Prostate gland (tissue), 2 donors: ENCODE measurements around the gene PLCB4. TPM values are rescaled to one million over a fixed set of nuclear protein-coding genes. Genes with fewer than 3 reads are reported as not detected.

ENCODE experiments used
- DNase-seq: peaks from one replicate; pipeline ENCODE4 v3.0.0-alpha.2; 2019; ENCODE audit warnings: low spot score
- H3K27ac ChIP-seq, 2 donors: fragments of 200-600 bp; sonication (generic); 2 replicates each; pipeline ENCODE4 v1.5.1; 2017 to 2019
- H3K27me3 ChIP-seq: fragments of 200-600 bp; sonication (generic); replicated peaks from 2 replicates; pipeline ENCODE4 v1.5.1; 2019; ENCODE audit not compliant: insufficient read depth
- H3K36me3 ChIP-seq, 2 donors: fragments of 200-600 bp; sonication (generic); 1 replicate in 1 of 2; 2 replicates in 1 of 2; pipeline versions ENCODE4 v1.5.1 to v1.8.1; 2017 to 2019
- H3K4me1 ChIP-seq: fragments of 200-600 bp; sonication (generic); replicated peaks from 2 replicates; pipeline ENCODE4 v1.5.1; 2019
- H3K4me3 ChIP-seq, 2 donors: fragments of 200-600 bp; sonication (generic); 2 replicates each; pipeline ENCODE4 v1.5.1; 2017 to 2019
- H3K9me3 ChIP-seq: fragments of 200-600 bp; sonication (generic); 2 replicates; pipeline ENCODE4 v1.5.1; 2017
- POLR2A ChIP-seq: fragments of 450-650 bp; IDR thresholded peaks from one replicate; pipeline ENCODE4 v1.6.1; 2016; ENCODE audit warnings: antibody characterized with exemption, mild to moderate bottlenecking
- POLR2AphosphoS5 ChIP-seq: sonication (generic); formaldehyde crosslinking; IDR thresholded peaks from one replicate; pipeline ENCODE4 v1.6.1; 2017; ENCODE audit warnings: antibody characterized with exemption
- WGBS: methylation state at CpG from one replicate; pipeline ENCODE4 v1.1.5; 2018; 5-methylcytosine and 5-hydroxymethylcytosine counted together
- intact Hi-C: fragments of 100-400 bp; cut with DNase I; formaldehyde crosslinking; loops from one replicate; pipeline ENCODE4 v1.14.2; 2022
- total RNA-seq, 2 donors: library from RNA; depleted of rRNA; stranded (reverse); fragments of >200 nt; gene quantifications; one replicate each; pipeline ENCODE4 v1.1.0, GENCODE V29; 2016
- TF ChIP-seq, protein P1 (sequence below), 4 experiments: fragments of 200-600 bp in 2 of 4; fragments of 450-650 bp in 2 of 4; sonication (generic) in 2 of 4; IDR thresholded peaks; 1 replicate in 3 of 4; 2 replicates in 1 of 4; pipeline ENCODE4 v1.5.1; 2016 to 2019; ENCODE audit warnings: antibody characterized with exemption in 4 of 4, mild to moderate bottlenecking in 2 of 4, moderate library complexity in 2 of 4

PLCB4 gene
- total RNA-seq, 2 donors from 2014 or later = 9.1 to 11.6 TPM

DNA sequence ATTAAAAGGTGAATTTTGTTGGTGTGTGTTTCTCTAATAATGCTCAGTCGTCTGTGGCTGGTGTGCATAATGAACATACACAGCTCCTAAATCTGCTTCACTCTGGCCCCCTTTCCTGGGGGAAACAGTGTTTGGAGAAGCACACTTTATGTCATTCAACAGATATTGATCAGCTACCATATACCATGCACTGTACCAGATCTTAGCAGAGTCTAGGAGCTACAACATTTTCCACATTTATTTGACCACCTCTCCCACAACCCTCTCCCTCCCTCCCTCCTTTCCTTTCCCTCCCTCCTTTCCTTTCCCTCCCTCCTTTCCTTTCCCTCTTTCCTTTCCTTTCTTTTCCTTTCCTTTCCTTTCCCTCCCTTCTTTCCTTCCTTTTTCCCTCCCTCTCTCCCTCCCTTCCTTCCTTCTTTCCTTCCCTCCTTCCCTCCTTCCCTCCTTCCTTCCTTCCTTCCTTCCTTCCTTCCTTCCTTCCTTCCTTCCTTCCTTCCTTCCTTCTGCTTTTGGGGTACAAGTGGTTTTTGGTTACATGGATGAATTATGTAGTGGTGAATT, 85.7 kb downstream of the PLCB4 start:
- H3K27me3 ChIP-seq = no peaks in the 10 kb centered on the region
- H3K36me3 ChIP-seq = no peaks in the 10 kb centered on the region
- H3K27ac ChIP-seq = no peak overlapping the region
- no peaks in the 10 kb centered on the region for H3K4me1 ChIP-seq
- DNase-seq = no peak
- H3K4me3 ChIP-seq = no peak overlapping the region
- TF ChIP-seq POLR2A = no peak
- TF ChIP-seq, protein P1, sequence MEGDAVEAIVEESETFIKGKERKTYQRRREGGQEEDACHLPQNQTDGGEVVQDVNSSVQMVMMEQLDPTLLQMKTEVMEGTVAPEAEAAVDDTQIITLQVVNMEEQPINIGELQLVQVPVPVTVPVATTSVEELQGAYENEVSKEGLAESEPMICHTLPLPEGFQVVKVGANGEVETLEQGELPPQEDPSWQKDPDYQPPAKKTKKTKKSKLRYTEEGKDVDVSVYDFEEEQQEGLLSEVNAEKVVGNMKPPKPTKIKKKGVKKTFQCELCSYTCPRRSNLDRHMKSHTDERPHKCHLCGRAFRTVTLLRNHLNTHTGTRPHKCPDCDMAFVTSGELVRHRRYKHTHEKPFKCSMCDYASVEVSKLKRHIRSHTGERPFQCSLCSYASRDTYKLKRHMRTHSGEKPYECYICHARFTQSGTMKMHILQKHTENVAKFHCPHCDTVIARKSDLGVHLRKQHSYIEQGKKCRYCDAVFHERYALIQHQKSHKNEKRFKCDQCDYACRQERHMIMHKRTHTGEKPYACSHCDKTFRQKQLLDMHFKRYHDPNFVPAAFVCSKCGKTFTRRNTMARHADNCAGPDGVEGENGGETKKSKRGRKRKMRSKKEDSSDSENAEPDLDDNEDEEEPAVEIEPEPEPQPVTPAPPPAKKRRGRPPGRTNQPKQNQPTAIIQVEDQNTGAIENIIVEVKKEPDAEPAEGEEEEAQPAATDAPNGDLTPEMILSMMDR (IDR thresholded peaks at IDR 0.05) = no peak
- no peak for TF ChIP-seq POLR2AphosphoS5
- no peaks in the 10 kb centered on the region for H3K9me3 ChIP-seq
- intact Hi-C loops = no loop called here
- WGBS = 82% methylated on average over 1 of the region's 1 CpG

DNA sequence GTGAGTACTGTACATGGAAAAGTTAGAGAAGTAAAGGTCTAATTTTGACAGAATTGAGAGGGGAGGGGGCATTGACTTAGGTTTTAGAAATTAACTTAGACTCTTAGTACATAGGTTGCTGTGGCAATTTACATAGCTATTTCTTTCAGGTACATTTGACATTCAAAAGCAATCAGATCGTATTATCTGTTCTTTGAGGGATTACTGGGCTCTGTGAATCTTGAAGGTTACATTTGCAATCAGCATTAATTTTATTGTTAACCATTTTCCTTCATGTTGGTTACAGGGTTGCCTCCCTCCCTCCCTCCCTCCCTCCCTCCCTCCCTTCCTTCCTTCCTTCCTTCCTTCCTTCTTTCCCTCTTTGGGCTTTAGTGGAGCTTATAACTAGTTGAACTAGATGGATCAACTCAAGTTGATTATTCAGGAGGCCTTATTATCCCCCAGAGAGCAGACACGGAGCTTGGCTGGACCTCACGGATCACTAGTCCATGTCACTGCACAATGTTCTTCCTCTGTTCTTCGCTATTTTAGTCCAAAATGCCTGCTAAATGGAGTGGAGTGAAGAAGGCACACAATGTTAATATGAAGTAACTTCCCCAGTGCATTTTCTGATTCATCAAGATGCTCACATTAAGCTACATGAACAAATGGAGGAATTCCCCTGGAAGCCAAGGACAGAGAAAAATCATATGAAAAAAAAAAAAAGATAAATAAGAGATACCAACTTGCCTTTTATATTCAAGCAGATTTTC, 87.8 kb downstream of the PLCB4 start:
- Histone ChIP-seq H3K4me1 (no peaks in the 10 kb centered on the region), H3K36me3 (no peaks in the 10 kb centered on the region), H3K9me3 (no peaks in the 10 kb centered on the region), H3K27ac (no peak overlapping the region), H3K4me3 (no peak overlapping the region), H3K27me3 (no peaks in the 10 kb centered on the region)
- intact Hi-C loops = no loop called here
- WGBS = 73% methylated on average over 4 of the region's 4 CpGs
- TF ChIP-seq, protein P1 (IDR thresholded peaks at IDR 0.05) = no peak
- TF ChIP-seq POLR2AphosphoS5 (no peak), POLR2A (no peak)
- no peak for DNase-seq

DNA sequence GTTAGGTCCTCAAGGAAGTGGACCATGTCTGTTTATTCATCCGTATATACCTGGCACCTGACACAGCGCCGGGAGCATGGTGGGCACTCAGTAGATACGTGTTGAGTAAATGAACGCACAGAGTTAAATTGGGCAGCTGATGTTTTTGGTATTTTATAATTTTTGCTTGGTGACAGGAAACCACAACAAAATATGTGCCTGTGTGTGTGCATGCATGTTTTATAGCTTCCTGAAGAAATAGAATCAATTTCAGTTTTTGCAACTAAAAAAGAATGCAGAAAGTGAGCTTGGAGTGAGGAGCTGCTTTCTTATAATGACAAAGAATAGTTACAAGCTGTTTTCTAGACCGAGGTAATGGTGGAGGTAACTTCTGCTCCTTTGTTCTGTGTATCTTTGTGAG, 91.4 kb downstream of the PLCB4 start:
- intact Hi-C loops = no loop called here
- no peaks in the 10 kb centered on the region for H3K36me3 ChIP-seq
- TF ChIP-seq, protein P1 (IDR thresholded peaks at IDR 0.05) = no peak
- no peak for TF ChIP-seq POLR2A
- no peak for TF ChIP-seq POLR2AphosphoS5
- H3K27me3 ChIP-seq = no peaks in the 10 kb centered on the region
- H3K4me1 ChIP-seq = no peaks in the 10 kb centered on the region
- 52% methylated on average over 6 of the region's 6 CpGs for WGBS
- H3K4me3 ChIP-seq = no peak overlapping the region
- no peak overlapping the region for H3K27ac ChIP-seq
- no peak for DNase-seq
- no peaks in the 10 kb centered on the region for H3K9me3 ChIP-seq

GRCh38 chr20:9160757-9161156, 91.9 kb downstream of the PLCB4 start:
- intact Hi-C loops = no loop called here
- no peak for DNase-seq
- TF ChIP-seq, protein P1 (IDR thresholded peaks at IDR 0.05) = no peak
- TF ChIP-seq POLR2A (no peak), POLR2AphosphoS5 (peak; percentile 10)
- Histone ChIP-seq H3K4me1 (no peaks in the 10 kb centered on the region), H3K36me3 (no peaks in the 10 kb centered on the region), H3K27me3 (no peaks in the 10 kb centered on the region), H3K9me3 (no peaks in the 10 kb centered on the region), H3K4me3 (no peak overlapping the region), H3K27ac (peak overlapping the region in 1 of 2 donors; percentile 7)
- WGBS = 10% methylated on average over 2 of the region's 2 CpGs

GRCh38 chr20:9161311-9161710, 92.4 kb downstream of the PLCB4 start:
- no peak for DNase-seq
- Histone ChIP-seq H3K4me3 (no peak overlapping the region), H3K27me3 (no peaks in the 10 kb centered on the region), H3K4me1 (no peaks in the 10 kb centered on the region), H3K27ac (peak overlapping the region in 1 of 2 donors; percentile 7), H3K9me3 (no peaks in the 10 kb centered on the region), H3K36me3 (no peaks in the 10 kb centered on the region)
- intact Hi-C loops = no loop called here
- TF ChIP-seq POLR2AphosphoS5 (no peak), POLR2A (no peak)
- TF ChIP-seq, protein P1 (IDR thresholded peaks at IDR 0.05) = no peak
- WGBS = 17% methylated on average over 4 of the region's 4 CpGs
